PC-9 (cell line): ENCODE measurements around the gene STYXL2.

Source experiments
- CTCF ChIP-seq: fragments of 200-600 bp; sonication (generic); conservative IDR thresholded peaks from 2 replicates; pipeline ENCODE4 v1.6.1; 2017; ENCODE audit warnings: mixed run types, antibody characterized with exemption, mild to moderate bottlenecking, moderate library complexity
- EZH2 ChIP-seq: fragments of 200-600 bp; sonication (generic); IDR thresholded peaks from 2 replicates; pipeline ENCODE4 v1.8.0; 2017; ENCODE audit warnings: antibody characterized with exemption, low read depth

DNA sequence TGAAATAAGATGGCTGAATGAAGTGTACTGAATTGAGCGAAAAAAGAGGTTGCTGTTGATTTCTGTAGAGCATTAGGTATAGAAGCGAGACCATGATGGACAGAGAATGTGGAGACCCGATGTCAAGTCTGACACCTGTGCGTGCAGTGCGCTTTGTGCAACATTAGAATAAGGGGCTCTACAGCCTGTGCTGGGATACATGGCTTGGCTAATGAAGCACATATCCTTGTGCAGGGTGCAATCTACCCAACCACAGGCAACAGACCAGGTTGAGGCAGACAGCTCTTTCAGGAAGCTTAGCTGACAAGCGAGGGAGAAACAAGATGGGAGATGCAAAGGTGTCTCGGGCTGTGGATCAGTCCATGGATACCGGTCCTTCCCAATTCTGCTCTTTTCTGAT, 22.6 kb upstream of the STYXL2 start:
- TF ChIP-seq CTCF = no peak
- no peak for TF ChIP-seq EZH2
